ENCODE measurements around the gene SPINK8.
"Not testable (repeated sequence)": the region's sequence is repeated elsewhere in the genome, so short reads cannot be mapped to it uniquely, and the experiment has no call there.

DNA sequence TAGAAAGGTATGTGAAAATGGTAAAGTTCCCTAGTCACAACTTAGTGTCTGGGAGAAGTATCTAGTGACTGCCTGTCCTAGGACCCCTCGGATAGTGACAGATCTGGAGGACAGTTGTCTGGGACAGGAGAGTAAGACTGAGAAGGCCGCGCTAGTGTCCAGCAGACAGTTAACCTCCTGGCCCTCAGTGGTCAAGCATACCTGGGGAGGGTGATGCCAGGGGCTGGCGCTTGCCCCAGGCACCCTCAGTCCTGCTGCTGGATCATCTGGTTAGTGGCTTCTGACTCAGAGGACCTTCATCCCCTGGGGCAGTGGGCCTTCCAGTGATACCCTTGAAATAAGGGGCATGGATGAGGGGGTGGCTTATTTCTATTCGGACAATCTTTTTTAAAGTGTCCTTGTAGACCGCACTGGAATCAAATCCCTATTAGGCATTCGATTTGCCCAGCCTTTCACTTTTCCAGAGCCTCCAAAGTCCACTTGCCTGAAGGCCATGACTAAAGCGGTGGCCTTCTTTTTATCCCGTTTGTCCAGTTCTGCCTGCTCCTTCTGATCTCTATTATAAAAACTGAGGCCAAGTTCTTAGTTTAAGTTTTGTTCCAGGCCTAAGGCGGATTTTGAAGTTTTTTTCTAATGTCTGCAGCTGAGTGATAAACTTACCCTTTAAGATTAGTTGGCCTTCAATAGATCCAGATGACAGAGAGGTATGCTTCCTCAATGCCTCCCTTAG lies 1.6 kb downstream of the SPINK8 start:
- TF ChIP-seq CTCF (IDR thresholded peaks at IDR 0.05; ENCODE audit: low read depth, low read length, missing input control); MAX (IDR thresholded peaks at IDR 0.05); TAF1 (conservative IDR thresholded peaks at IDR 0.05); FOXA1 (IDR thresholded peaks at IDR 0.05); YY1 (IDR thresholded peaks at IDR 0.05): not testable (repeated sequence)
- TF ChIP-seq, protein P1, sequence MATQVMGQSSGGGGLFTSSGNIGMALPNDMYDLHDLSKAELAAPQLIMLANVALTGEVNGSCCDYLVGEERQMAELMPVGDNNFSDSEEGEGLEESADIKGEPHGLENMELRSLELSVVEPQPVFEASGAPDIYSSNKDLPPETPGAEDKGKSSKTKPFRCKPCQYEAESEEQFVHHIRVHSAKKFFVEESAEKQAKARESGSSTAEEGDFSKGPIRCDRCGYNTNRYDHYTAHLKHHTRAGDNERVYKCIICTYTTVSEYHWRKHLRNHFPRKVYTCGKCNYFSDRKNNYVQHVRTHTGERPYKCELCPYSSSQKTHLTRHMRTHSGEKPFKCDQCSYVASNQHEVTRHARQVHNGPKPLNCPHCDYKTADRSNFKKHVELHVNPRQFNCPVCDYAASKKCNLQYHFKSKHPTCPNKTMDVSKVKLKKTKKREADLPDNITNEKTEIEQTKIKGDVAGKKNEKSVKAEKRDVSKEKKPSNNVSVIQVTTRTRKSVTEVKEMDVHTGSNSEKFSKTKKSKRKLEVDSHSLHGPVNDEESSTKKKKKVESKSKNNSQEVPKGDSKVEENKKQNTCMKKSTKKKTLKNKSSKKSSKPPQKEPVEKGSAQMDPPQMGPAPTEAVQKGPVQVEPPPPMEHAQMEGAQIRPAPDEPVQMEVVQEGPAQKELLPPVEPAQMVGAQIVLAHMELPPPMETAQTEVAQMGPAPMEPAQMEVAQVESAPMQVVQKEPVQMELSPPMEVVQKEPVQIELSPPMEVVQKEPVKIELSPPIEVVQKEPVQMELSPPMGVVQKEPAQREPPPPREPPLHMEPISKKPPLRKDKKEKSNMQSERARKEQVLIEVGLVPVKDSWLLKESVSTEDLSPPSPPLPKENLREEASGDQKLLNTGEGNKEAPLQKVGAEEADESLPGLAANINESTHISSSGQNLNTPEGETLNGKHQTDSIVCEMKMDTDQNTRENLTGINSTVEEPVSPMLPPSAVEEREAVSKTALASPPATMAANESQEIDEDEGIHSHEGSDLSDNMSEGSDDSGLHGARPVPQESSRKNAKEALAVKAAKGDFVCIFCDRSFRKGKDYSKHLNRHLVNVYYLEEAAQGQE (IDR thresholded peaks at IDR 0.05): not testable (repeated sequence)

Data from liver (tissue), 3 donors.